Measurements from ENCODE around the gene GPR137C. TPM values are rescaled to one million over a fixed set of nuclear protein-coding genes. Genes with fewer than 3 reads are reported as not detected.

Gene GPR137C
- total RNA-seq, 1 experiment from 2014 or later: 4.3 TPM

- Histone ChIP-seq H2BK20ac (ENCODE audit: low read depth, low read length, poor library complexity, severe bottlenecking) (no peak overlapping the region), H3T11ph (ENCODE audit: low read length) (no peak overlapping the region), H2AFZ (ENCODE audit: low read length) (no peak overlapping the region), H2AK5ac (ENCODE audit: insufficient read length, low read length) (no peak overlapping the region), H3K18ac (ENCODE audit: insufficient read length, low read depth, low read length) (no peak overlapping the region), H4K5ac (ENCODE audit: insufficient read length, low read depth, low read length) (no peak overlapping the region), H2BK12ac (ENCODE audit: insufficient read length, low read depth, low read length) (no peak overlapping the region), H3K14ac (ENCODE audit: insufficient read depth, low read length) (no peak overlapping the region), H3K23me2 (ENCODE audit: insufficient read length, low read depth, low read length, poor library complexity, severe bottlenecking) (no peaks in the 10 kb centered on the region), H4K20me1 (ENCODE audit: control insufficient read depth, insufficient read depth, insufficient read length) (no peaks in the 10 kb centered on the region), H3K4me2 (ENCODE audit: insufficient read depth, insufficient read length, low read length) (no peak overlapping the region), H2BK120ac (ENCODE audit: low read depth, low read length, poor library complexity, severe bottlenecking) (no peak overlapping the region), H3K4me1 (ENCODE audit: insufficient read depth, low read length) (no peaks in the 10 kb centered on the region), H3K27ac (ENCODE audit: insufficient read length, low read depth, low read length) (no peak overlapping the region), H3K9ac (ENCODE audit: extremely low read depth, insufficient read length, low read length) (no peak overlapping the region), H4K8ac (replicated peaks; ENCODE audit: insufficient read length, low read depth, low read length) (no peak overlapping the region), H2BK15ac (ENCODE audit: low read depth, low read length) (no peak overlapping the region), H3K56ac (ENCODE audit: insufficient read length, low read depth, low read length) (no peak overlapping the region), H4K91ac (ENCODE audit: insufficient read length, low read depth, low read length) (no peak overlapping the region), H3K79me2 (ENCODE audit: insufficient read depth, low read length) (no peaks in the 10 kb centered on the region), H3K27me3 (ENCODE audit: insufficient read depth, low read length) (no peaks in the 10 kb centered on the region), H3K79me1 (ENCODE audit: insufficient read depth, low read depth, low read length, poor library complexity, severe bottlenecking) (no peaks in the 10 kb centered on the region), H3K9me3 (ENCODE audit: control insufficient read depth, low read depth, low read length) (no peaks in the 10 kb centered on the region), H2BK5ac (ENCODE audit: insufficient read length, low read length) (no peak overlapping the region), H3K23ac (ENCODE audit: insufficient read length, low read depth, low read length) (no peak overlapping the region), H3K4ac (ENCODE audit: low read depth, low read length) (no peak overlapping the region)
- DNase-seq: no peak
- H3K4me1 Mint-ChIP-seq: no peaks in the 10 kb centered on the region
- no peak overlapping the region for H3K4me3 Mint-ChIP-seq
- no peak overlapping the region for H3K27ac Mint-ChIP-seq
- no CpG with 5 or more reads among the region's 2 CpGs for WGBS (ENCODE audit: extremely low coverage, insufficient read length, low lambda C conversion rate)
- TF ChIP-seq CTCF (conservative IDR thresholded peaks at IDR 0.05): peak; percentile 66
- no peaks in the 10 kb centered on the region for H3K9me3 Mint-ChIP-seq
- H3K36me3 Mint-ChIP-seq (ENCODE audit: insufficient read depth in 1 of 3, low read depth in 3 of 3): peaks cover 0 to 14% (median 3%) of the 10 kb centered on the region in 3 experiments; a peak in 4 of 7 replicates
- H3K27me3 Mint-ChIP-seq (ENCODE audit: low read depth): no peaks in the 10 kb centered on the region
Observed at GRCh38 chr14:52678591-52678990, 126.0 kb downstream of the GPR137C start.

Measured in H9 (cell line).